AG09319 (cell line): ENCODE measurements around the gene CAMK2A.
A peak's percentile ranks its signal among the peaks of the same experiment; 100 is the strongest.

Experiments
- DNase-seq: peaks from one replicate; pipeline ENCODE4 v3.0.0-alpha.2; 2010; ENCODE audit warnings: low read depth; ENCODE audit errors: extremely low read depth
- CTCF ChIP-seq: IDR thresholded peaks from 2 replicates; pipeline ENCODE4 v1.5.1; 2011; ENCODE audit warnings: low read depth, mild to moderate bottlenecking, inconsistent platforms, low read length, moderate library complexity

The CAMK2A gene

DNA sequence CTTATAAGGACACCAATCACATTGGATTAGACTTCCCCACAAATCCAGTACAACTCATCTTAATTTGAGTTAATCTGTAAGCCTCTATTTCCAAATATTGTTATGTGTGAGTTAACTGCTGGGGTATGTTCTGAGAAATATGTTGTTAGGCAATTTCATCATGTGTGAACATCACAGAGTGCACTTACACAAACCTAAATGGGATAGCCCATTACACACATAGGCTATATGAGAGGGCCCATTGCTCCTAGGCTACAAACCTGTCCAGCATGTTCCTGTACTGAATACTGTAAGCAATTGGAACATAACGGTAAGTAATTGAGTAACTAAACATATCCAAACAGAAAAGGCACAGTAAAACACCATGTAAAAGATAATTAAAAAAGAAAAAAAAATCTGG lies 32.2 kb upstream of the CAMK2A start:
- no peak for DNase-seq
- TF ChIP-seq CTCF: no peak

GRCh38 chr5:150321211-150321610 lies 31.6 kb upstream of the CAMK2A start:
- no peak for TF ChIP-seq CTCF
- no peak for DNase-seq

DNA sequence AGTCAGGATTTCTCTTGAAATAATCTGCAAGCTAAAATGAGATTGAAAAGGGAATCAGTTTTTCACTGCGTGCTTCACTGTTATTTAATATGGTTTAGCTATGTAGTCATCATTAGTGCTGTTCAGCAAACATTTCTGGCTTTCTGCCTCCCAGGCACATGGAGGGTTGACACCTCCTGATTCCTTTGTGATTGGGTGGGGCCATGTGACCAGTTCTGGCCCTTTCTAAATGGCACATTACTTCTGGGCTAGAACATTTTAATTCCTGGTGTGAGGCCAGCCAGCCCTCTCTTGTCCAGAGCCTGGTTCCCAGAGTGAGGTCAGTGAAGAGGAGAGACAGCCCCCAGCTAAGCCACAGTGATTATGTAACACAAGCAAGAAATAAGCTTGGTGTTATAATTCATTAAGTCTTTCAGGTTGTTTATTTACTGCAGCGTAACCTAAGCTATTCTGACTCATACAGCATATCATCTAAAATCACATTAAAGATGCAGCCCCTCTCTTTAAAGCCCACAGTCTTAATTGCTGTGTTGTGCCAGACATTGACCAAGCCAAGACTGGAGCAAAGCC lies 30.6 kb upstream of the CAMK2A start:
- DNase-seq: peak; percentile 84

DNA sequence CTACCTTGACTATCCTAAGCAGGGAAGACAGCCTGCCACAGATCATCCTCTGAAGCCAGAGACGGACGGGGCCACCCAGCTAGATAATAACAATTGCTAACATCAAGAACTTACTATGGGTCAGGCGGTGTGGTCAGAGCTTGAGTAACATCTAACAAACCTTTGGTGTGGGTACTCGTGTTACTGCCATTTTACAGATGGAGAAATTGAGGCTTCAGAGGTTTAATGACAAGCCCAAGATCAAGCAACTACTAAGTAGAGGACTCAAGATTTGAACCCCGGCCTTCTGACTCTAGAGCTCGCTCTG lies 29.9 kb upstream of the CAMK2A start:
- no peak for DNase-seq
- TF ChIP-seq CTCF: no peak

More for the DNA sequence above, 30.6 kb upstream of the CAMK2A start:
- TF ChIP-seq CTCF: no peak

DNA sequence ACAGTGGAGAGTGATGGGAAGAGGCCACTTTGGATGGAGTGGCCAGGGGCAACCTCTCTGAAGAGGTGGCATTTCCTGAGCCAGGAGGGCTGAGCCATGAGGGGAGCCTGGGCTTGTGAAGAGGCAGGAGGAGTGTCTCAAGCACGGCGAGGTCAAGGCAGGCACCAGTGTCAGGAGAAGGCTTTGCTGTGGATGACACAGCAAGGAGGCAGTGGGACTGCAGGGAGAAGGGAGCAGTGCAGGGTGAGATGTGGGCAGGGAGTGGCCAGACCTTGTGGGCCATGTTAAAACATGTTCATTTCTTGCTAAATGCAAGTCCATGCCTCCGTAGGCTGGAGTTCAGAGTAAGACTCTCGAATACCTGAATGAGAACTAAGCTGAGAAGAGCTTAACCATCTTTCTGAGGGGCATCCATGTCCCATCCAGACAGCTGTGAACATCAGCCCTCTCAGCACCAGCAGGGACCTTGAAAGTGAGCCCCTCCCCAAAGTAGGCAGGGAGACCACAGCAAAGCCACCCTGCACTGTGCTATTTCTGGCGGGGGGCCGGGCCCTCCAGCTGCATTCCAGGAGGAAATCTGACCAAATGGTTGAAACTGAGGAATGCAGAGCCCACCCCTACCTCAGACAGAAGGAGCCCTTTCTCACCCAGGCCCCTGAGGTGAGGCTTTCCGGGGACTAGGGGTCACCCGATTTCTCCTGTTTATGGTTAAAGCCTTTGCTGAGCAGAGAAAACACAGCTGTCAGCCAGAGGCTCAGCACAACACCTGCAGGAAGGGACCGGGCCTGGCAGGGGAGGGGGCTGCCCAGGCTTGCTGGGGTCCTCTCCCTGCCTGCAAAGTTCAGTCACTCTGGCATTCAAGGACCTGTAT lies 29.3 kb upstream of the CAMK2A start:
- DNase-seq: no peak
- no peak for TF ChIP-seq CTCF

GRCh38 chr5:150317048-150318003 lies 27.8 kb upstream of the CAMK2A start:
- no peak for TF ChIP-seq CTCF
- DNase-seq: peak; percentile 49
